ENCODE results near the gene TBC1D3B.
"Not testable (repeated sequence)": the region's sequence is repeated elsewhere in the genome, so short reads cannot be mapped to it uniquely, and the experiment has no call there.

Gene TBC1D3B

GRCh38 chr17:36195434-36196130 is 19.1 kb upstream of the TBC1D3B start:
- POLR2A ChIA-PET (ENCODE audit: low non-redundant PET): no interaction called here

GRCh38 chr17:36194832-36195433 is 18.5 kb upstream of the TBC1D3B start:
- DNase-seq (ENCODE audit: low spot score); CTCF ChIA-PET; H3K27ac ChIP-seq; POLR2A ChIA-PET (ENCODE audit: low non-redundant PET): not testable (repeated sequence)

More at GRCh38 chr17:36195434-36196130, 19.1 kb upstream of the TBC1D3B start:
- no peak for TF ChIP-seq CTCF (conservative IDR thresholded peaks at IDR 0.05; ENCODE audit: low read depth)
- no peak for DNase-seq (ENCODE audit: low spot score)
- no peak overlapping the region for H3K27ac ChIP-seq
- CTCF ChIA-PET: no interaction called here

- DNase-seq (ENCODE audit: low spot score); CTCF ChIA-PET; POLR2A ChIA-PET (ENCODE audit: low non-redundant PET): not testable (repeated sequence)
Measured at GRCh38 chr17:36194147-36194831, 17.9 kb upstream of the TBC1D3B start.

GRCh38 chr17:36193216-36193775 is 16.9 kb upstream of the TBC1D3B start:
- no peak overlapping the region for H3K27ac ChIP-seq
- no peak for DNase-seq (ENCODE audit: low spot score)
- POLR2A ChIA-PET (ENCODE audit: low non-redundant PET): no interaction called here
- CTCF ChIA-PET: no interaction called here
- TF ChIP-seq CTCF (conservative IDR thresholded peaks at IDR 0.05; ENCODE audit: low read depth): no peak

More at GRCh38 chr17:36194147-36194831, 17.9 kb upstream of the TBC1D3B start:
- H3K27ac ChIP-seq: not testable (repeated sequence)

- CTCF ChIA-PET; H3K27ac ChIP-seq; POLR2A ChIA-PET (ENCODE audit: low non-redundant PET); DNase-seq (ENCODE audit: low spot score): not testable (repeated sequence)
Measured at GRCh38 chr17:36190549-36191330, 14.3 kb upstream of the TBC1D3B start.

GRCh38 chr17:36189993-36190392 is 13.6 kb upstream of the TBC1D3B start:
- CTCF ChIA-PET; DNase-seq (ENCODE audit: low spot score); POLR2A ChIA-PET (ENCODE audit: low non-redundant PET); H3K27ac ChIP-seq: not testable (repeated sequence)

GRCh38 chr17:36188891-36189306 is 12.5 kb upstream of the TBC1D3B start:
- ChIA-PET CTCF (no interaction called here), POLR2A (ENCODE audit: low non-redundant PET) (no interaction called here)
- H3K27ac ChIP-seq: no peak overlapping the region
- no peak for TF ChIP-seq CTCF (conservative IDR thresholded peaks at IDR 0.05; ENCODE audit: low read depth)
- DNase-seq (ENCODE audit: low spot score): no peak

GRCh38 chr17:36187943-36188665 is 11.7 kb upstream of the TBC1D3B start:
- POLR2A ChIA-PET (ENCODE audit: low non-redundant PET); H3K27ac ChIP-seq; DNase-seq (ENCODE audit: low spot score); CTCF ChIA-PET: not testable (repeated sequence)

GRCh38 chr17:36186810-36187763 is 10.7 kb upstream of the TBC1D3B start:
- POLR2A ChIA-PET (ENCODE audit: low non-redundant PET); DNase-seq (ENCODE audit: low spot score); H3K27ac ChIP-seq: not testable (repeated sequence)
- CTCF ChIA-PET: interaction anchor here (0.6 kb wide), 1 partner anchor 11 kb away, joined by 3 read pairs; no protein-coding TSS in a partner anchor
